ENCODE data around the gene CSMD2.

- no peak for TF ChIP-seq CTCF (IDR thresholded peaks at IDR 0.05; ENCODE audit: borderline replicate concordance, extremely low read depth, low read length, poor library complexity, severe bottlenecking)
- no peak for TF ChIP-seq EZH2 (IDR thresholded peaks at IDR 0.05; ENCODE audit: borderline replicate concordance, low read depth, low read length, severe bottlenecking)
These were observed 649.9 kb downstream of the CSMD2 start for GRCh38 chr1:33515112-33515511.
